ENCODE results near the gene TGFB3. TPM values are rescaled to one million over a fixed set of nuclear protein-coding genes. Genes with fewer than 3 reads are reported as not detected.

Gene TGFB3
- 1 to 10 TPM; 2.8 to 4.7 (median 3.6) TPM for total RNA-seq

DNA sequence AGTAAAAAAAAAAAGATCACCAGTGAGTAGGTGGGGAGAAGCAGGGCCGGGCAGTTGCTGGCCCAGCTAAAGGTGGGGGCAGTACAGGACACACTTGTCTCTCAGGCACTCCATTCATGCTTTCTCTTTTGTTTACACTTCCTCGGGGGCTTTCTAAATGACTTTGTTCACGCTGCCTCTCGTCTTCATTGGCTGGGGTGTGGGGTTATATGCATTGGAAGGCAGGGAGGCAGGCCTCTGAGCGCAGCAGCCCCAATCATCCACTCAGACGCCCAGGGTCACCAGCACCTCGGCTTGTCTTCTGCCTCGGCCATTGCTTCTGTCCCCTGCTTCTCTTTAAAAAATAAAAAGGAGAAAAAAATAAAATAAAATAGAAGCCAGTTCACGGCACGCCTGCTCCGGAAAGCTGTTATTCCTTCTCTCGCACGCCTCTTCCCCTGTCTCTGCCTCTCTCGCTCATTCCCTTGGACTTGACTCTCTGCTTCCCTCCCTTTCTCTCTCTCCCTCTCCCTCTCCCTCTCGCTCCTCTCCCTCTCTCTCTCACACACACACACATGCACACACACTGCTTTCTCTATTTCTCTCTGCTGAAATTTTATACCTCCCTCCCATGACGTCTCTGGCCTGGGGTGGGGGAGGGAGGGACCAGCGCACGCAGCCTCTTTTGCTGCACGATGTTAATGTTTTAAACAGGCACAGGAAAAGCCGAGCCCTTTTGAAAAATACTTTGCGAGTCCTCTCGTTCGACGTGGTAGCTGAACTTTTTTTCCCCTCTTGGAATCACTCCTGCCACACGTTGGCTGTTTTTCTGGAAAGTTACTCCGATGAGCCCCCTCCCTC lies at the start of gene TGFB3:
Gene TGFB3, minus strand, starts transcription at position 570 of the 840 bp plus-strand sequence. CDS start 1,102 bp downstream, outside the sequence.
- no peak for TF ChIP-seq POLR2A (IDR thresholded peaks at IDR 0.05)
- TF ChIP-seq, protein P1, sequence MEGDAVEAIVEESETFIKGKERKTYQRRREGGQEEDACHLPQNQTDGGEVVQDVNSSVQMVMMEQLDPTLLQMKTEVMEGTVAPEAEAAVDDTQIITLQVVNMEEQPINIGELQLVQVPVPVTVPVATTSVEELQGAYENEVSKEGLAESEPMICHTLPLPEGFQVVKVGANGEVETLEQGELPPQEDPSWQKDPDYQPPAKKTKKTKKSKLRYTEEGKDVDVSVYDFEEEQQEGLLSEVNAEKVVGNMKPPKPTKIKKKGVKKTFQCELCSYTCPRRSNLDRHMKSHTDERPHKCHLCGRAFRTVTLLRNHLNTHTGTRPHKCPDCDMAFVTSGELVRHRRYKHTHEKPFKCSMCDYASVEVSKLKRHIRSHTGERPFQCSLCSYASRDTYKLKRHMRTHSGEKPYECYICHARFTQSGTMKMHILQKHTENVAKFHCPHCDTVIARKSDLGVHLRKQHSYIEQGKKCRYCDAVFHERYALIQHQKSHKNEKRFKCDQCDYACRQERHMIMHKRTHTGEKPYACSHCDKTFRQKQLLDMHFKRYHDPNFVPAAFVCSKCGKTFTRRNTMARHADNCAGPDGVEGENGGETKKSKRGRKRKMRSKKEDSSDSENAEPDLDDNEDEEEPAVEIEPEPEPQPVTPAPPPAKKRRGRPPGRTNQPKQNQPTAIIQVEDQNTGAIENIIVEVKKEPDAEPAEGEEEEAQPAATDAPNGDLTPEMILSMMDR (IDR thresholded peaks at IDR 0.05): no peak
- peak within 1 kb of the TSS; percentile 66 for H3K4me3 ChIP-seq (ENCODE audit: low read depth, poor library complexity, severe bottlenecking)
- WGBS, 2 donors: 1% methylated on average over 26 of the region's 26 CpGs
- intact Hi-C loops (cut with DNase I; ENCODE audit: low total_unique reads): loop anchor here (5.0 kb wide), 1 partner anchor 274 kb away; no protein-coding TSS in a partner anchor
- DNase-seq (ENCODE audit: low spot score in 2 of 2): peak; percentile 64 to 95

DNA sequence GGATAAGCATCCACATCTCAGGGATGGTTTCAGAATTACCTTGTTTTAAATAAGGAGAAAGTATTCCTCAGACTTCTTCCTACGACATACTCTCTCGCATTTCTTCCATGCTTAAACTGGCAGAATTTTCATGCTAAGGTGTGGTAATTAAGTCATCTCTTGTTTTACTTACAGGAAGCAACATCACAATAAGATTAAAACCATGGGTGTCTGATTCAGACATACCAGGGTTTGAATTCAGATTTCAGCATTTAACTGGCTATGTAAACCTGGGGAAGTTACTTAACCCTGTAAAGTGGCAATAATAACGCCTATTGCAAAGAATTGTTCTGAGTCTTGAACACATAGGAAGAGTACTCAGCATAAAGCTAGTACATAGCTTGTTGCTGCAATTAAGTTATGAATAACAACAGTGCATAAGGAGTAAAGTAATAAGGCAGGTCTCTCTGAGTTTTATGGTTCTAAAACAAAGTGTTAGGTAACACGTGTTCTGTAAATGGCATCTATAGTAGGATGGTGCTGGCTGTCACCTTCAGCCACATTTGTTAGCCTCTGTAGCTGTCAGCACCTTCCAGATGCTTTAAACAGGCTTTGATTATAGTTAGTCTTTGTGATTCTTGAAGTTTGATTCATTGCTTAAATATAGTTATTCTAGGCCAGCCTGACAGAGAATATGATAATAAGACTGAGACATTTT lies 42.6 kb upstream of the TGFB3 start:
- no peak overlapping the region for H3K4me3 ChIP-seq (ENCODE audit: low read depth, poor library complexity, severe bottlenecking)
- WGBS, 2 donors: 91 to 93% methylated on average over 4 of the region's 4 CpGs
- no peak for TF ChIP-seq POLR2A (IDR thresholded peaks at IDR 0.05)
- TF ChIP-seq, protein P1 (IDR thresholded peaks at IDR 0.05): no peak
- no peak for DNase-seq (ENCODE audit: low spot score in 2 of 2)
- intact Hi-C loops (cut with DNase I; ENCODE audit: low total_unique reads): no loop called here

DNA sequence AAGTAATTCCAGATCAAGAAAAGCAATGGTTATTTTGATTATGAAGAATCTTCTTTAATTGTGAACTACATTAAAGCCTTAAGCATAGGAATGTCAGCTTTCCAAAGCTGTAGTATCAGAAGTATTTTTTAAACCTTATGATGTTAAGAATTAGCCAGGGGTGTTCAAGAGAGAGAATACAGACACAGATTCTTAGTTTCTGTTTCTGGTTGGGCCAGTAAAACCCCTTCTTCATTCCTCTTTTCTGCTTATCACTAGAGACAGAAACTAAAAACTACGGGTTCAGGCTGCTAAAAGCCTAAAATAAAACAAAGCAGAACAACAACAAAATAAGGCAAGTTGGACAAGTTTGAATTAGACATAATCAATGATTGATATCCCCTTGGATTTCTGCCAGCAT lies 42.0 kb upstream of the TGFB3 start:
- TF ChIP-seq, protein P1 (IDR thresholded peaks at IDR 0.05): no peak
- no peak for TF ChIP-seq POLR2A (IDR thresholded peaks at IDR 0.05)
- H3K4me3 ChIP-seq (ENCODE audit: low read depth, poor library complexity, severe bottlenecking): no peak overlapping the region
- DNase-seq (ENCODE audit: low spot score in 2 of 2): no peak
- intact Hi-C loops (cut with DNase I; ENCODE audit: low total_unique reads): no loop called here
- 81 to 85% methylated on average over 1 of the region's 1 CpG for WGBS, 2 donors

DNA sequence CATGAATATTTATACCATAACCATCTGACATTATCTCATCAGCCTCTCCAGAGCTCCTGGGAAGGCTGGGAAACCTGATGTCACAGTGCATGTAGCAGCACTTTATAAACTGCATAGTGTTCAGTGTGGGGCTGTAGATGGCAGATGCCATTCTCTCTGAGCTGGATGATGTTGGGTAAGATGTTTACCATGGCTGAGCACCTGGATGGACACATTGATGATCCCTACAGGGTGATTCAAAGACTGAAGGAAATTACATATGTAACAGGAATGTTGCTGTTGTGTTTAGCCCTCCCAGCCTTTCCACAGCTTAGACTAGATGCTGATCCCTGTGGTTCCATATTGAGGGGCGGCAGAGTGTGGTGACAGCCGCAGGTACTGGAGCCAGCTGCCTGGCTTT lies 41.2 kb upstream of the TGFB3 start:
- 95 to 97% methylated on average over 2 of the region's 2 CpGs for WGBS, 2 donors
- TF ChIP-seq, protein P1 (IDR thresholded peaks at IDR 0.05): no peak
- TF ChIP-seq POLR2A (IDR thresholded peaks at IDR 0.05): no peak
- intact Hi-C loops (cut with DNase I; ENCODE audit: low total_unique reads): no loop called here
- no peak for DNase-seq (ENCODE audit: low spot score in 2 of 2)
- no peak overlapping the region for H3K4me3 ChIP-seq (ENCODE audit: low read depth, poor library complexity, severe bottlenecking)

DNA sequence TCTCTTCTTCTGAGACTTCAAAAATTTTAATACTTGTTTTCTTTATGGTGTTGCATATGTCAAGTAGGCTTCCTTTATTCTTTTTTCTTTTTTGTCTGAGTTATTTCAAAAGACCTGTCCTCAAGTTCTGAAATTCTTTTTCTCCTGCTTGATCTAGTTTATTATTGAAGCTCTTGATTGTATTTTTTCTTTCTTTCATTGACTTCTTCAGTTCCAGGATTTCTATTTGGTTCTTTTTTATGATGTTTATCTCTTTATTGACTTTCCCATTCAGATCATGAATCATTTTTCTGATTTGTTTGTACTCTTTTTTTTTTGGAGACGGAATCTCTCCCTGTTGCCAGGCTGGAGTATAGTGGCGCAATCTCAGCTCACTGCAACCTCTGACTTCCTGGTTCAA lies 37.9 kb upstream of the TGFB3 start:
- intact Hi-C loops (cut with DNase I; ENCODE audit: low total_unique reads): no loop called here
- WGBS, 2 donors: 98 to 100% methylated on average over 2 of the region's 2 CpGs
- H3K4me3 ChIP-seq (ENCODE audit: low read depth, poor library complexity, severe bottlenecking): no peak overlapping the region
- TF ChIP-seq POLR2A (IDR thresholded peaks at IDR 0.05): no peak
- TF ChIP-seq, protein P1 (IDR thresholded peaks at IDR 0.05): no peak
- no peak for DNase-seq (ENCODE audit: low spot score in 2 of 2)
